Measurements from ENCODE around the gene OR4D11. TPM values are rescaled to one million over a fixed set of nuclear protein-coding genes. Genes with fewer than 3 reads are reported as not detected.

Gene OR4D11
- total and polyA plus RNA-seq, 10 of the 15 experiments (the other 5 are each of a cell fraction or from before 2014, with no cell fraction given) = not detected

- TF ChIP-seq E4F1 (IDR thresholded peaks at IDR 0.05; ENCODE audit: borderline replicate concordance, partially characterized antibody) (no peak), EZH2 (IDR thresholded peaks at IDR 0.05; ENCODE audit: borderline replicate concordance, control insufficient read depth, low read depth, low read length) (no peak)
Measured at GRCh38 chr11:59520741-59521140, 17.4 kb downstream of the OR4D11 start (continued).

- H3K36me3 ChIP-seq (ENCODE audit: control insufficient read depth in 2 of 2, insufficient read depth in 2 of 2, low read length in 1 of 2) = no peaks in the 10 kb centered on the region
- ChIA-PET SMC1A (ENCODE audit: uncharacterized antibody, unreplicated experiment) (no interaction called here), CTCF (no interaction called here), POLR2A (no interaction called here), RAD21 (ENCODE audit: unreplicated experiment) (no interaction called here)
- DNase-seq (ENCODE audit: low read depth, low spot score) = no peak
- no peaks in the 10 kb centered on the region for H3K79me2 ChIP-seq (ENCODE audit: control insufficient read depth, insufficient read depth, low read length)
- TF ChIP-seq, protein P1, sequence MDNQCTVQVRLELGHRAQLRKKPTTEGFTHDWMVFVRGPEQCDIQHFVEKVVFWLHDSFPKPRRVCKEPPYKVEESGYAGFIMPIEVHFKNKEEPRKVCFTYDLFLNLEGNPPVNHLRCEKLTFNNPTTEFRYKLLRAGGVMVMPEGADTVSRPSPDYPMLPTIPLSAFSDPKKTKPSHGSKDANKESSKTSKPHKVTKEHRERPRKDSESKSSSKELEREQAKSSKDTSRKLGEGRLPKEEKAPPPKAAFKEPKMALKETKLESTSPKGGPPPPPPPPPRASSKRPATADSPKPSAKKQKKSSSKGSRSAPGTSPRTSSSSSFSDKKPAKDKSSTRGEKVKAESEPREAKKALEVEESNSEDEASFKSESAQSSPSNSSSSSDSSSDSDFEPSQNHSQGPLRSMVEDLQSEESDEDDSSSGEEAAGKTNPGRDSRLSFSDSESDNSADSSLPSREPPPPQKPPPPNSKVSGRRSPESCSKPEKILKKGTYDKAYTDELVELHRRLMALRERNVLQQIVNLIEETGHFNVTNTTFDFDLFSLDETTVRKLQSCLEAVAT (IDR thresholded peaks at IDR 0.05) = no peak
- TF ChIP-seq, protein P2, sequence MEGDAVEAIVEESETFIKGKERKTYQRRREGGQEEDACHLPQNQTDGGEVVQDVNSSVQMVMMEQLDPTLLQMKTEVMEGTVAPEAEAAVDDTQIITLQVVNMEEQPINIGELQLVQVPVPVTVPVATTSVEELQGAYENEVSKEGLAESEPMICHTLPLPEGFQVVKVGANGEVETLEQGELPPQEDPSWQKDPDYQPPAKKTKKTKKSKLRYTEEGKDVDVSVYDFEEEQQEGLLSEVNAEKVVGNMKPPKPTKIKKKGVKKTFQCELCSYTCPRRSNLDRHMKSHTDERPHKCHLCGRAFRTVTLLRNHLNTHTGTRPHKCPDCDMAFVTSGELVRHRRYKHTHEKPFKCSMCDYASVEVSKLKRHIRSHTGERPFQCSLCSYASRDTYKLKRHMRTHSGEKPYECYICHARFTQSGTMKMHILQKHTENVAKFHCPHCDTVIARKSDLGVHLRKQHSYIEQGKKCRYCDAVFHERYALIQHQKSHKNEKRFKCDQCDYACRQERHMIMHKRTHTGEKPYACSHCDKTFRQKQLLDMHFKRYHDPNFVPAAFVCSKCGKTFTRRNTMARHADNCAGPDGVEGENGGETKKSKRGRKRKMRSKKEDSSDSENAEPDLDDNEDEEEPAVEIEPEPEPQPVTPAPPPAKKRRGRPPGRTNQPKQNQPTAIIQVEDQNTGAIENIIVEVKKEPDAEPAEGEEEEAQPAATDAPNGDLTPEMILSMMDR (IDR thresholded peaks at IDR 0.05 in 2 of 3, conservative IDR thresholded peaks at IDR 0.05 in 1 of 3; ENCODE audit: control insufficient read depth in 2 of 3, extremely low read depth in 1 of 3, insufficient read depth in 1 of 3, low read depth in 3 of 3, low read length in 3 of 3) = 0 out of 6 replicates have a peak, but pooled peaks of 1 of the 3 experiments have one; percentile 3
- no peak overlapping the region for H3K9ac ChIP-seq (ENCODE audit: control insufficient read depth, insufficient read depth, low read length)
- no peak for FAIRE-seq
- H4K20me1 ChIP-seq (ENCODE audit: control insufficient read depth, insufficient read depth) = no peaks in the 10 kb centered on the region
- BruUV-seq (replicated peaks) = no TSS peak
- H3K4me1 ChIP-seq (ENCODE audit: control insufficient read depth, insufficient read depth, low read length) = no peaks in the 10 kb centered on the region
- ATAC-seq = no peak
- no peaks in the 10 kb centered on the region for H3K9me3 ChIP-seq (replicated peaks; ENCODE audit: control insufficient read depth, insufficient read depth, low read length)
- H3K27me3 ChIP-seq (replicated peaks in 1 of 2; ENCODE audit: control insufficient read depth in 2 of 2, insufficient read depth in 2 of 2, low read length in 1 of 2) = no peaks in the 10 kb centered on the region
- no peak overlapping the region for H3K4me2 ChIP-seq (ENCODE audit: control insufficient read depth, insufficient read depth)
- 18% methylated on average over 1 of the region's 1 CpG for WGBS (ENCODE audit: insufficient coverage, insufficient replicate concordance, low lambda C conversion rate, missing lambda C conversion rate)
- in situ Hi-C loops (cut with MboI) = no loop called here
- no peak overlapping the region for H3K4me3 ChIP-seq
- H2AFZ ChIP-seq (ENCODE audit: control insufficient read depth, low read depth, low read length) = no peak overlapping the region
- intact Hi-C loops (cut with micrococcal nuclease; ENCODE audit: unreplicated experiment) = no loop called here
- H3K27ac ChIP-seq (ENCODE audit: control insufficient read depth, insufficient read depth) = no peak overlapping the region
Measured at GRCh38 chr11:59523541-59523940, 20.2 kb downstream of the OR4D11 start.
